ENCODE measurements around the gene KDF1. TPM values are rescaled to one million over a fixed set of nuclear protein-coding genes. Genes with fewer than 3 reads are reported as not detected.

Gene KDF1
- total RNA-seq, 1 experiment from 2014 or later, result 20.5 TPM

- DNase-seq, result no peak
- Histone ChIP-seq H3F3A (ENCODE audit: insufficient read depth, low read depth) (peaks cover 40% of the 10 kb centered on the region; the same call in 1 of the 2 replicates), H3K4me2 (no peak overlapping the region), H3K27me3 (ENCODE audit: insufficient read depth, low read depth) (no peaks in the 10 kb centered on the region), H3K4me1 (replicated peaks; ENCODE audit: insufficient read depth) (no peaks in the 10 kb centered on the region), H3K9me3 (ENCODE audit: insufficient read depth, low read depth) (no peaks in the 10 kb centered on the region), H3K4me3 (no peak overlapping the region), H3K27ac (no peak overlapping the region), H4K20me1 (ENCODE audit: insufficient read depth) (no peaks in the 10 kb centered on the region; the same call in 1 of the 2 replicates), H3K79me2 (ENCODE audit: low read depth) (no peaks in the 10 kb centered on the region), H2AFZ (no peak overlapping the region), H3K9me2 (ENCODE audit: insufficient read depth) (no peaks in the 10 kb centered on the region), H3K36me3 (ENCODE audit: low read depth) (no peaks in the 10 kb centered on the region)
- TF ChIP-seq CTCF (conservative IDR thresholded peaks at IDR 0.05), result no peak
- no peak for TF ChIP-seq EZH2 (IDR thresholded peaks at IDR 0.05; ENCODE audit: low read depth)
- CTCF ChIA-PET, result no interaction called here
- no TSS peak for BruUV-seq (replicated peaks)
- POLR2A ChIA-PET (ENCODE audit: unreplicated experiment), result interaction anchor here (0.6 kb wide), 1 partner anchor 106 kb away, joined by 5 read pairs; no protein-coding TSS in a partner anchor
- intact Hi-C loops (cut with micrococcal nuclease; ENCODE audit: unreplicated experiment), result no loop called here
Measured at GRCh38 chr1:26945728-26946127, 14.5 kb downstream of the KDF1 start.

- no peaks in the 10 kb centered on the region for H3K36me3 ChIP-seq (ENCODE audit: low read depth)
- H3K9me2 ChIP-seq (ENCODE audit: insufficient read depth), result no peaks in the 10 kb centered on the region
- no peak overlapping the region for H3K4me2 ChIP-seq
- no TSS peak for BruUV-seq (replicated peaks)
- intact Hi-C loops (cut with micrococcal nuclease; ENCODE audit: unreplicated experiment), result no loop called here
- H3K9me3 ChIP-seq (ENCODE audit: insufficient read depth, low read depth), result no peaks in the 10 kb centered on the region
- no peak overlapping the region for H3K4me3 ChIP-seq
- no peak overlapping the region for H3K27ac ChIP-seq
- H3K4me1 ChIP-seq (replicated peaks; ENCODE audit: insufficient read depth), result no peaks in the 10 kb centered on the region
- no peak for DNase-seq
- ChIA-PET POLR2A (ENCODE audit: unreplicated experiment) (no interaction called here), CTCF (no interaction called here)
- H4K20me1 ChIP-seq (ENCODE audit: insufficient read depth), result no peaks in the 10 kb centered on the region; the same call in 1 of the 2 replicates
- H3K27me3 ChIP-seq (ENCODE audit: insufficient read depth, low read depth), result no peaks in the 10 kb centered on the region
- H2AFZ ChIP-seq, result no peak overlapping the region
- no peaks in the 10 kb centered on the region for H3K79me2 ChIP-seq (ENCODE audit: low read depth)
- TF ChIP-seq CTCF (conservative IDR thresholded peaks at IDR 0.05), result no peak
- no peak for TF ChIP-seq EZH2 (IDR thresholded peaks at IDR 0.05; ENCODE audit: low read depth)
- peaks cover 40% of the 10 kb centered on the region; the same call in 1 of the 2 replicates for H3F3A ChIP-seq (ENCODE audit: insufficient read depth, low read depth)
Measured at GRCh38 chr1:26945138-26945537, 15.1 kb downstream of the KDF1 start.

GRCh38 chr1:26942656-26943055, 17.6 kb downstream of the KDF1 start:
- POLR2A ChIA-PET (ENCODE audit: unreplicated experiment), result interaction anchor here (0.5 kb wide), 1 partner anchor 17 kb away, joined by 10 read pairs; no protein-coding TSS in a partner anchor
- intact Hi-C loops (cut with micrococcal nuclease; ENCODE audit: unreplicated experiment), result no loop called here
- H3K9me2 ChIP-seq (ENCODE audit: insufficient read depth), result no peaks in the 10 kb centered on the region
- no peak for TF ChIP-seq CTCF (conservative IDR thresholded peaks at IDR 0.05)
- no peak for TF ChIP-seq EZH2 (IDR thresholded peaks at IDR 0.05; ENCODE audit: low read depth)
- H3K9me3 ChIP-seq (ENCODE audit: insufficient read depth, low read depth), result no peaks in the 10 kb centered on the region
- CTCF ChIA-PET, result interaction anchor here (0.6 kb wide), 1 partner anchor 24 kb away, joined by 3 read pairs; no protein-coding TSS in a partner anchor
- no TSS peak for BruUV-seq (replicated peaks)
- no peaks in the 10 kb centered on the region for H3K27me3 ChIP-seq (ENCODE audit: insufficient read depth, low read depth)
- no peaks in the 10 kb centered on the region for H3K36me3 ChIP-seq (ENCODE audit: low read depth)
- H3K79me2 ChIP-seq (ENCODE audit: low read depth), result 0 out of 2 replicates have a peak, but pooled peaks cover 7% of the 10 kb centered on the region
- peaks cover 12% of the 10 kb centered on the region for H4K20me1 ChIP-seq (ENCODE audit: insufficient read depth)
- no peak overlapping the region for H3K4me2 ChIP-seq
- no peak overlapping the region for H2AFZ ChIP-seq
- no peaks in the 10 kb centered on the region for H3K4me1 ChIP-seq (replicated peaks; ENCODE audit: insufficient read depth)
- DNase-seq, result no peak
- no peak overlapping the region for H3K27ac ChIP-seq
- no peak overlapping the region for H3K4me3 ChIP-seq
- peaks cover 20% of the 10 kb centered on the region; the same call in 1 of the 2 replicates for H3F3A ChIP-seq (ENCODE audit: insufficient read depth, low read depth)

Measured in PC-9 (cell line).